ENCODE measurements around the gene ADK.

ADK gene

GRCh38 chr10:74640134-74640921 lies 489.3 kb downstream of the ADK start:
- intact Hi-C loops (cut with DNase I), result no loop called here

GRCh38 chr10:74641659-74642058 lies 490.6 kb downstream of the ADK start:
- intact Hi-C loops (cut with DNase I), result no loop called here
- DNase-seq, result no peak

More at GRCh38 chr10:74640134-74640921, 489.3 kb downstream of the ADK start:
- DNase-seq, result no peak

- DNase-seq, result no peak
- intact Hi-C loops (cut with DNase I), result no loop called here
These were observed 492.0 kb downstream of the ADK start for GRCh38 chr10:74642901-74643595.

- no peak for DNase-seq
- intact Hi-C loops (cut with DNase I), result no loop called here
These were observed 492.6 kb downstream of the ADK start for GRCh38 chr10:74643596-74643975.

GRCh38 chr10:74644738-74645137 lies 493.7 kb downstream of the ADK start:
- intact Hi-C loops (cut with DNase I), result no loop called here

GRCh38 chr10:74645692-74646091 lies 494.7 kb downstream of the ADK start:
- DNase-seq, result no peak
- intact Hi-C loops (cut with DNase I), result no loop called here

More at GRCh38 chr10:74644738-74645137, 493.7 kb downstream of the ADK start:
- DNase-seq, result no peak

GRCh38 chr10:74650613-74651012 lies 499.6 kb downstream of the ADK start:
- DNase-seq, result no peak
- intact Hi-C loops (cut with DNase I), result no loop called here

- no peak for DNase-seq
- intact Hi-C loops (cut with DNase I), result no loop called here
These were observed 500.5 kb downstream of the ADK start for GRCh38 chr10:74651565-74651964.

- intact Hi-C loops (cut with DNase I), result no loop called here
These were observed 501.6 kb downstream of the ADK start for GRCh38 chr10:74652664-74653063.

GRCh38 chr10:74658511-74658910 lies 507.5 kb downstream of the ADK start:
- no peak for DNase-seq
- intact Hi-C loops (cut with DNase I), result no loop called here

More at GRCh38 chr10:74652664-74653063, 501.6 kb downstream of the ADK start:
- no peak for DNase-seq

- no peak for DNase-seq
- intact Hi-C loops (cut with DNase I), result no loop called here
These were observed 511.6 kb downstream of the ADK start for GRCh38 chr10:74662635-74663034.

- intact Hi-C loops (cut with DNase I), result no loop called here
These were observed 518.2 kb downstream of the ADK start for GRCh38 chr10:74669210-74669609.

GRCh38 chr10:74671716-74672115 lies 520.7 kb downstream of the ADK start:
- intact Hi-C loops (cut with DNase I), result no loop called here

More at GRCh38 chr10:74669210-74669609, 518.2 kb downstream of the ADK start:
- DNase-seq, result no peak

GRCh38 chr10:74672430-74673165 lies 521.6 kb downstream of the ADK start:
- no peak for DNase-seq
- intact Hi-C loops (cut with DNase I), result no loop called here

More at GRCh38 chr10:74671716-74672115, 520.7 kb downstream of the ADK start:
- no peak for DNase-seq

GRCh38 chr10:74674927-74675326 lies 523.9 kb downstream of the ADK start:
- DNase-seq, result no peak
- intact Hi-C loops (cut with DNase I), result no loop called here

GRCh38 chr10:74675484-74675883 lies 524.5 kb downstream of the ADK start:
- intact Hi-C loops (cut with DNase I), result no loop called here
- DNase-seq, result no peak

- intact Hi-C loops (cut with DNase I), result no loop called here
- DNase-seq, result no peak
These were observed 526.9 kb downstream of the ADK start for GRCh38 chr10:74677951-74678350.

- intact Hi-C loops (cut with DNase I), result no loop called here
These were observed 531.1 kb downstream of the ADK start for GRCh38 chr10:74681917-74682627.

GRCh38 chr10:74683067-74683466 lies 532.0 kb downstream of the ADK start:
- intact Hi-C loops (cut with DNase I), result no loop called here

More at GRCh38 chr10:74681917-74682627, 531.1 kb downstream of the ADK start:
- DNase-seq, result no peak

GRCh38 chr10:74683621-74684364 lies 532.8 kb downstream of the ADK start:
- intact Hi-C loops (cut with DNase I), result no loop called here

More at GRCh38 chr10:74683067-74683466, 532.0 kb downstream of the ADK start:
- DNase-seq, result no peak

More at GRCh38 chr10:74683621-74684364, 532.8 kb downstream of the ADK start:
- DNase-seq, result no peak

Measured in posterior cingulate gyrus (tissue), 11 donors.